IMR-90 (cell line): ENCODE results near the gene PLXND1. TPM values are rescaled to one million over a fixed set of nuclear protein-coding genes. Genes with fewer than 3 reads are reported as not detected.

ENCODE experiments used
- ATAC-seq: fragments of 200-7000 bp; cut with Tn5 transposase; 2 replicates; pipeline ENCODE4 v1.9.1; 2020; ENCODE audit warnings: low read depth, mild to moderate bottlenecking, moderate library complexity
- BruUV-seq: library from RNA; stranded (reverse); fragments of 400-500 nt; replicated peaks from 2 replicates; lab custom pipeline; 2021; lab: Mats Ljungman, UMichigan
- CTCF ChIA-PET: fragments of 300-600 bp; formaldehyde crosslinking; extraction: SDS; loops from one replicate; lab custom pipeline; 2021; ENCODE audit warnings: antibody characterized with exemption; lab: Yijun Ruan, JAX
- POLR2A ChIA-PET: fragments of 300-600 bp; sonication (Branson Sonifier 250); formaldehyde crosslinking; loops from one replicate; lab custom pipeline; 2022; ENCODE audit warnings: antibody characterized with exemption; ENCODE audit not compliant: unreplicated experiment; lab: Charles Lee
- DNase-seq: peaks from one replicate; pipeline ENCODE4 v3.0.0; 2013
- H2AFZ ChIP-seq: replicated peaks from 2 replicates; pipeline ENCODE3; 2013; ENCODE audit warnings: low read length, mild to moderate bottlenecking; ENCODE audit not compliant: poor library complexity
- H2AK5ac ChIP-seq: 2 replicates; pipeline ENCODE4 v1.6.1; 2013; ENCODE audit warnings: low read depth, low read length, inconsistent platforms
- H2AK9ac ChIP-seq: replicated peaks from 2 replicates; pipeline ENCODE3; 2013; ENCODE audit warnings: mild to moderate bottlenecking, low read depth, low read length, moderate library complexity; ENCODE audit not compliant: poor library complexity
- H2BK120ac ChIP-seq: 2 replicates; pipeline ENCODE4 v1.6.1; 2013; ENCODE audit warnings: low read depth, low read length, inconsistent platforms
- H2BK15ac ChIP-seq: 3 replicates; pipeline ENCODE4 v1.6.1; 2013; ENCODE audit warnings: low read depth, low read length, inconsistent platforms
- H2BK20ac ChIP-seq: 2 replicates; pipeline ENCODE4 v1.6.1; 2013; ENCODE audit warnings: low read depth, mild to moderate bottlenecking, inconsistent platforms, low read length, moderate library complexity
- H2BK5ac ChIP-seq: 2 replicates; pipeline ENCODE4 v1.6.1; 2013; ENCODE audit warnings: mild to moderate bottlenecking, low read depth, low read length, inconsistent platforms; ENCODE audit not compliant: poor library complexity, severe bottlenecking
- H3K14ac ChIP-seq: replicated peaks from 2 replicates; pipeline ENCODE4 v1.6.1; 2013; ENCODE audit warnings: low read depth, low read length, inconsistent platforms
- H3K18ac ChIP-seq: 2 replicates; pipeline ENCODE4 v1.6.1; 2013; ENCODE audit warnings: low read depth, low read length, control low read depth
- H3K23ac ChIP-seq: 2 replicates; pipeline ENCODE4 v1.6.1; 2013; ENCODE audit warnings: low read depth, low read length, inconsistent platforms
- H3K27ac ChIP-seq: 2 replicates; pipeline ENCODE4 v1.5.1; 2013; ENCODE audit warnings: mild to moderate bottlenecking, control low read depth, low read length; ENCODE audit not compliant: insufficient read depth
- H3K27me3 ChIP-seq: 2 replicates; pipeline ENCODE4 v1.6.1; 2013; ENCODE audit warnings: low read length; ENCODE audit not compliant: control insufficient read depth, insufficient read depth
- H3K36me3 ChIP-seq: 2 replicates; pipeline ENCODE4 v1.6.1; 2013; ENCODE audit warnings: low read length, mixed read lengths; ENCODE audit not compliant: control insufficient read depth, insufficient read depth
- H3K4ac ChIP-seq: 2 replicates; pipeline ENCODE4 v1.6.1; 2013; ENCODE audit warnings: low read depth, low read length, inconsistent platforms
- H3K4me1 ChIP-seq: 2 replicates; pipeline ENCODE4 v1.6.1; 2013; ENCODE audit warnings: low read length, mixed read lengths; ENCODE audit not compliant: control insufficient read depth, insufficient read depth
- H3K4me2 ChIP-seq: 2 replicates; pipeline ENCODE4 v1.6.1; 2013; ENCODE audit warnings: low read depth, mild to moderate bottlenecking, control low read depth, low read length, moderate library complexity
- H3K4me3 ChIP-seq: 2 replicates; pipeline ENCODE4 v1.5.1; 2013; ENCODE audit warnings: low read depth, mild to moderate bottlenecking, control low read depth, low read length, moderate library complexity; ENCODE audit not compliant: insufficient read depth
- H3K56ac ChIP-seq: 2 replicates; pipeline ENCODE4 v1.6.1; 2013; ENCODE audit warnings: low read length, inconsistent platforms; ENCODE audit not compliant: insufficient read depth; ENCODE audit errors: extremely low read depth
- H3K79me1 ChIP-seq, 2 experiments: 2 replicates each; pipeline ENCODE4 v1.6.1; 2013; ENCODE audit warnings: low read length in 2 of 2, inconsistent platforms in 1 of 2, low read depth in 1 of 2
- H3K9ac ChIP-seq: 2 replicates; pipeline ENCODE4 v1.6.1; 2013; ENCODE audit warnings: low read depth, low read length, control low read depth
- H3K9me1 ChIP-seq: 2 replicates; pipeline ENCODE4 v1.6.1; 2013; ENCODE audit warnings: low read length, inconsistent platforms; ENCODE audit not compliant: insufficient read depth
- H3K9me3 ChIP-seq: 2 replicates; pipeline ENCODE4 v1.6.1; 2013; ENCODE audit warnings: low read length; ENCODE audit not compliant: control insufficient read depth, insufficient read depth
- H4K20me1 ChIP-seq: 2 replicates; pipeline ENCODE4 v1.6.1; 2013; ENCODE audit warnings: low read length, inconsistent platforms; ENCODE audit not compliant: insufficient read depth
- H4K5ac ChIP-seq: 2 replicates; pipeline ENCODE4 v1.6.1; 2013; ENCODE audit warnings: mild to moderate bottlenecking, low read depth, low read length, control low read depth
- H4K8ac ChIP-seq, 2 experiments: 2 replicates each; pipeline ENCODE4 v1.6.1; 2013; ENCODE audit warnings: low read depth in 2 of 2, low read length in 2 of 2, control low read depth in 1 of 2, inconsistent platforms in 1 of 2
- H4K91ac ChIP-seq: 2 replicates; pipeline ENCODE4 v1.6.1; 2013; ENCODE audit warnings: low read depth, low read length, inconsistent platforms; ENCODE audit not compliant: insufficient read depth
- BHLHE40 ChIP-seq: fragments of 150-350 bp; IDR thresholded peaks from 2 replicates; pipeline ENCODE4 v1.6.1; 2016; ENCODE audit warnings: mild to moderate bottlenecking, low read depth, low read length
- CEBPB ChIP-seq: IDR thresholded peaks from 2 replicates; pipeline ENCODE4 v1.6.1; 2012; ENCODE audit warnings: low read depth, low read length, improper control_type of control experiment
- CHD1 ChIP-seq: IDR thresholded peaks from 2 replicates; pipeline ENCODE4 v1.6.1; 2012; ENCODE audit warnings: low read depth, low read length, improper control_type of control experiment
- FOS ChIP-seq: fragments of 150-350 bp; IDR thresholded peaks from 2 replicates; pipeline ENCODE4 v1.6.1; 2016; ENCODE audit warnings: low read depth, low read length
- MAFK ChIP-seq: IDR thresholded peaks from 2 replicates; pipeline ENCODE4 v1.6.1; 2012; ENCODE audit warnings: low read depth, low read length, improper control_type of control experiment
- MAZ ChIP-seq: IDR thresholded peaks from 2 replicates; pipeline ENCODE4 v1.6.1; 2012; ENCODE audit warnings: low read depth, mild to moderate bottlenecking, low read length, improper control_type of control experiment, moderate library complexity, borderline replicate concordance
- MXI1 ChIP-seq: IDR thresholded peaks from 2 replicates; pipeline ENCODE4 v1.6.1; 2012; ENCODE audit warnings: low read depth, mild to moderate bottlenecking, low read length, moderate library complexity, borderline replicate concordance
- NFE2L2 ChIP-seq: fragments of 150-350 bp; IDR thresholded peaks from 2 replicates; pipeline ENCODE4 v1.6.1; 2016; ENCODE audit warnings: low read depth, mild to moderate bottlenecking, low read length
- POLR2A ChIP-seq: IDR thresholded peaks from 2 replicates; pipeline ENCODE4 v1.6.1; 2012; ENCODE audit warnings: mild to moderate bottlenecking, low read depth, low read length
- RAD21 ChIP-seq: IDR thresholded peaks from 2 replicates; pipeline ENCODE4 v1.6.1; 2012; ENCODE audit warnings: low read length, improper control_type of control experiment
- RCOR1 ChIP-seq: IDR thresholded peaks from 2 replicates; pipeline ENCODE4 v1.6.1; 2012; ENCODE audit warnings: mild to moderate bottlenecking, low read length, improper control_type of control experiment; ENCODE audit not compliant: insufficient replicate concordance
- RFX5 ChIP-seq: IDR thresholded peaks from 2 replicates; pipeline ENCODE4 v1.8.0; 2012; ENCODE audit warnings: low read depth, mild to moderate bottlenecking, low read length, moderate library complexity
- SMC3 ChIP-seq: fragments of 150-350 bp; IDR thresholded peaks from 2 replicates; pipeline ENCODE4 v1.6.1; 2016; ENCODE audit warnings: low read depth, mild to moderate bottlenecking, antibody characterized with exemption, low read length, moderate library complexity
- WGBS, 2 experiments: methylation state at CpG; one replicate each; pipeline versions ENCODE4 v1.1.5 to v1.1.7; 2013; ENCODE audit warnings: missing lambda C conversion rate in 2 of 2; ENCODE audit not compliant: insufficient read length in 1 of 2; ENCODE audit errors: extremely low coverage in 2 of 2; 5-methylcytosine and 5-hydroxymethylcytosine counted together
- dilution Hi-C: fragments of 300-500 bp; cut with HindIII; formaldehyde crosslinking; loops from one replicate; pipeline ENCODE4 v1.14.3; 2018; ENCODE audit warnings: low sequenced_read_pairs; ENCODE audit not compliant: unreplicated experiment
- in situ Hi-C: fragments of 300-500 bp; cut with MboI; formaldehyde crosslinking; loops from 3 replicates; pipeline ENCODE4 v1.14.3; 2019; ENCODE audit warnings: low sequenced_read_pairs, inconsistent platforms, mixed read lengths
- intact Hi-C: fragments of 100-400 bp; cut with micrococcal nuclease; formaldehyde crosslinking; loops from 2 replicates; pipeline ENCODE4 v1.10.0; 2022
- polyA plus RNA-seq, 3 experiments: library from polyadenylated mRNA; depleted of rRNA; stranded (reverse); fragments of >200 nt; gene quantifications; 2 replicates each; pipeline ENCODE4 v1.2.3, GENCODE V29; 2012; ENCODE audit warnings: low replicate concordance in 1 of 3
- total RNA-seq: library from RNA; depleted of rRNA; stranded (reverse); fragments of >200 nt; gene quantifications from 2 replicates; pipeline ENCODE4 v1.2.3, GENCODE V29; 2012
- TF ChIP-seq, protein P1 (sequence below): conservative IDR thresholded peaks from 2 replicates; pipeline ENCODE4 v1.5.1; 2012; ENCODE audit warnings: mild to moderate bottlenecking, low read depth, low read length, improper control_type of control experiment
- TF ChIP-seq, protein P2 (sequence below): fragments of 150-350 bp; IDR thresholded peaks from 2 replicates; pipeline ENCODE4 v1.6.1; 2017; ENCODE audit warnings: mild to moderate bottlenecking, antibody characterized with exemption, low read length, low read depth
- TF ChIP-seq, protein P3 (sequence below): fragments of 150-350 bp; IDR thresholded peaks from 2 replicates; pipeline ENCODE4 v1.6.1; 2016; ENCODE audit warnings: low read depth, mild to moderate bottlenecking, low read length, moderate library complexity, borderline replicate concordance

The PLXND1 gene
- total and polyA plus RNA-seq, 2 of the 4 experiments (the other 2 are of a cell fraction) = 19.2 to 67.1 TPM

DNA sequence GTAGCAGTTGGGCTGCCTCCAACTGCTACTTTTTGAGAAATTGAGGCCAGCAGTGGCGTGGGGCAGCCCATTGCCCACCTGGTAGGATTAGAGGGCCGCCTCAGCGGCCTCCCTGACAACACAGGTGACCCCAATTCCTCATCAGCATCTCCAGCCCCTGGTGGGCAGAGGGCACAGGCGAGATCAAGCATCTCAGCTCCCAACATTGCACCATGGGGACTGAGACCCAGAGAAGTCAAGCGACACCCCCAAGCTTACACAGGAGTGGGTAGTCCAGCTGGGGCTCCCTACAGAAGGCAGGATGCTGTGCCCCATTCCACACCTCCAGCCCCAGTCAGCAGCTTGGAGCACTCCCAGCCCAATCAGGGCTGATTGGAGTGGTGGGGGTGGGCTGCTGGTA is 63.7 kb downstream of the PLXND1 start:
- in situ Hi-C loops = no loop called here

More for the DNA sequence above, 63.7 kb downstream of the PLXND1 start:
- WGBS, 2 experiments = 80% methylated on average over 1 of the region's 5 CpGs; no CpG with 5 or more reads in 1 of the 2 experiments
- H3K36me3 ChIP-seq = no peaks in the 10 kb centered on the region
- no peak overlapping the region for H2BK120ac ChIP-seq
- DNase-seq = no peak
- no peak overlapping the region for H4K8ac ChIP-seq
- ATAC-seq = no peak
- H2BK20ac ChIP-seq = no peak overlapping the region
- H3K9me1 ChIP-seq = no peaks in the 10 kb centered on the region
- no peaks in the 10 kb centered on the region for H4K20me1 ChIP-seq
- H4K91ac ChIP-seq = no peak overlapping the region
- ChIA-PET CTCF (no interaction called here), POLR2A (no interaction called here)
- no peak overlapping the region for H2BK15ac ChIP-seq
- H3K14ac ChIP-seq = no peak overlapping the region
- no peak overlapping the region for H3K23ac ChIP-seq
- H3K18ac ChIP-seq = no peak overlapping the region
- H3K4ac ChIP-seq = no peak overlapping the region
- H3K56ac ChIP-seq = no peak overlapping the region
- no peak overlapping the region for H3K27ac ChIP-seq
- no peaks in the 10 kb centered on the region for H3K27me3 ChIP-seq
- no peaks in the 10 kb centered on the region for H3K79me1 ChIP-seq
- no TSS peak for BruUV-seq
- no peaks in the 10 kb centered on the region for H3K4me1 ChIP-seq
- TF ChIP-seq RAD21 (no peak), BHLHE40 (no peak), MAZ (no peak), MAFK (no peak), MXI1 (no peak), POLR2A (no peak), SMC3 (no peak), CHD1 (no peak), NFE2L2 (no peak), FOS (no peak), RFX5 (no peak), CEBPB (no peak), RCOR1 (no peak)
- TF ChIP-seq, protein P1, sequence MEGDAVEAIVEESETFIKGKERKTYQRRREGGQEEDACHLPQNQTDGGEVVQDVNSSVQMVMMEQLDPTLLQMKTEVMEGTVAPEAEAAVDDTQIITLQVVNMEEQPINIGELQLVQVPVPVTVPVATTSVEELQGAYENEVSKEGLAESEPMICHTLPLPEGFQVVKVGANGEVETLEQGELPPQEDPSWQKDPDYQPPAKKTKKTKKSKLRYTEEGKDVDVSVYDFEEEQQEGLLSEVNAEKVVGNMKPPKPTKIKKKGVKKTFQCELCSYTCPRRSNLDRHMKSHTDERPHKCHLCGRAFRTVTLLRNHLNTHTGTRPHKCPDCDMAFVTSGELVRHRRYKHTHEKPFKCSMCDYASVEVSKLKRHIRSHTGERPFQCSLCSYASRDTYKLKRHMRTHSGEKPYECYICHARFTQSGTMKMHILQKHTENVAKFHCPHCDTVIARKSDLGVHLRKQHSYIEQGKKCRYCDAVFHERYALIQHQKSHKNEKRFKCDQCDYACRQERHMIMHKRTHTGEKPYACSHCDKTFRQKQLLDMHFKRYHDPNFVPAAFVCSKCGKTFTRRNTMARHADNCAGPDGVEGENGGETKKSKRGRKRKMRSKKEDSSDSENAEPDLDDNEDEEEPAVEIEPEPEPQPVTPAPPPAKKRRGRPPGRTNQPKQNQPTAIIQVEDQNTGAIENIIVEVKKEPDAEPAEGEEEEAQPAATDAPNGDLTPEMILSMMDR = no peak
- TF ChIP-seq, protein P2, sequence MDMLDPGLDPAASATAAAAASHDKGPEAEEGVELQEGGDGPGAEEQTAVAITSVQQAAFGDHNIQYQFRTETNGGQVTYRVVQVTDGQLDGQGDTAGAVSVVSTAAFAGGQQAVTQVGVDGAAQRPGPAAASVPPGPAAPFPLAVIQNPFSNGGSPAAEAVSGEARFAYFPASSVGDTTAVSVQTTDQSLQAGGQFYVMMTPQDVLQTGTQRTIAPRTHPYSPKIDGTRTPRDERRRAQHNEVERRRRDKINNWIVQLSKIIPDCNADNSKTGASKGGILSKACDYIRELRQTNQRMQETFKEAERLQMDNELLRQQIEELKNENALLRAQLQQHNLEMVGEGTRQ = no peak
- TF ChIP-seq, protein P3, sequence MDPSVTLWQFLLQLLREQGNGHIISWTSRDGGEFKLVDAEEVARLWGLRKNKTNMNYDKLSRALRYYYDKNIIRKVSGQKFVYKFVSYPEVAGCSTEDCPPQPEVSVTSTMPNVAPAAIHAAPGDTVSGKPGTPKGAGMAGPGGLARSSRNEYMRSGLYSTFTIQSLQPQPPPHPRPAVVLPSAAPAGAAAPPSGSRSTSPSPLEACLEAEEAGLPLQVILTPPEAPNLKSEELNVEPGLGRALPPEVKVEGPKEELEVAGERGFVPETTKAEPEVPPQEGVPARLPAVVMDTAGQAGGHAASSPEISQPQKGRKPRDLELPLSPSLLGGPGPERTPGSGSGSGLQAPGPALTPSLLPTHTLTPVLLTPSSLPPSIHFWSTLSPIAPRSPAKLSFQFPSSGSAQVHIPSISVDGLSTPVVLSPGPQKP = no peak
- H4K5ac ChIP-seq = no peak overlapping the region
- no peaks in the 10 kb centered on the region for H3K9me3 ChIP-seq
- no peak overlapping the region for H2AK9ac ChIP-seq
- no peak overlapping the region for H3K4me2 ChIP-seq
- H2BK5ac ChIP-seq = no peak overlapping the region
- no peak overlapping the region for H2AK5ac ChIP-seq
- dilution Hi-C loops = no loop called here
- no peak overlapping the region for H3K9ac ChIP-seq
- intact Hi-C loops = no loop called here
- no peak overlapping the region for H3K4me3 ChIP-seq
- H2AFZ ChIP-seq = no peak overlapping the region
